ENCODE data around the gene ILK. TPM values are rescaled to one million over a fixed set of nuclear protein-coding genes. Genes with fewer than 3 reads are reported as not detected.

ILK gene
- total RNA-seq, 1 experiment from 2014 or later: 73.5 TPM

DNA sequence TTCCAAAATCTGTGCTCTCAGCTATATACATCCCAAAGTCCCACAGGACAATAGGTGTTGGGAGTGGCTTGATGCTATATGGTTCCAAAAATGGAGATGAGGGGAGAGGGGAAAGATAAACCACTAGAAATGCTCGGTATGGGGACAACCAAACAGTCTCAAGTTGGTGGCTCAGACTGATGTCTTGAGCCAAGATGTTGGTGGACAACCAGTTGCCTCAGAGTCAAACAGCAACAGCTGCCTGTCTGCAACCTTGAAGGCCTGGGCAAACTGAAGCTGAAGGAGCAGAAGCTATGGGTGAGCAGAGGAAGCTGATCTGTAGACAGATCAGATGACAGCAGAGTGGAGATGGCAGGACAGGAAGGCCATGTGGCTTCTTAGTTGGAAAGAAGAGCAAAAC is 4.1 kb upstream of the ILK start:
- H3K9me2 ChIP-seq (ENCODE audit: insufficient read depth): no peaks in the 10 kb centered on the region
- no peak overlapping the region for H3K4me2 ChIP-seq (ENCODE audit: low read length)
- H3K36me3 ChIP-seq (ENCODE audit: control insufficient read depth in 1 of 2, insufficient read depth in 2 of 2, low read length in 2 of 2): peaks cover 26 to 41% of the 10 kb centered on the region in 2 experiments; a peak in 3 of 4 replicates
- peaks cover 0 to 12% of the 10 kb centered on the region in 2 experiments; a peak in 2 of 4 replicates for H3K4me1 ChIP-seq (ENCODE audit: control insufficient read depth in 1 of 2, insufficient read depth in 2 of 2, low read length in 2 of 2)
- no peak overlapping the region for H3K4me3 ChIP-seq (replicated peaks in 1 of 2; ENCODE audit: low read depth in 1 of 2, low read length in 2 of 2)
- ChIA-PET POLR2A (no interaction called here), CTCF (no interaction called here), RAD21 (ENCODE audit: low non-redundant PET in 1 of 2, low total read pairs in 2 of 2, uncharacterized antibody in 2 of 2, unreplicated experiment in 2 of 2) (no interaction called here)
- H3K9me3 ChIP-seq (ENCODE audit: control insufficient read depth in 1 of 2, insufficient read depth in 1 of 2, low read depth in 1 of 2, low read length in 2 of 2): no peaks in the 10 kb centered on the region
- no peak for DNase-seq (ENCODE audit: low read depth, low spot score)
- BruUV-seq (replicated peaks): no TSS peak
- H3K27me3 ChIP-seq (ENCODE audit: insufficient read depth, low read length): no peaks in the 10 kb centered on the region
- no peaks in the 10 kb centered on the region for H4K20me1 ChIP-seq (ENCODE audit: insufficient read depth)
- intact Hi-C loops (cut with micrococcal nuclease): no loop called here
- no peak overlapping the region for H2AFZ ChIP-seq (ENCODE audit: low read depth, low read length, poor library complexity, severe bottlenecking)
- H3K9ac ChIP-seq (ENCODE audit: low read length): no peak overlapping the region
- peaks cover 67% of the 10 kb centered on the region for H3K79me2 ChIP-seq (ENCODE audit: insufficient read depth, low read length)
- no peak for TF ChIP-seq ELF1 (IDR thresholded peaks at IDR 0.05; ENCODE audit: borderline replicate concordance, low read depth)
- TF ChIP-seq ZBTB33 (IDR thresholded peaks at IDR 0.05; ENCODE audit: extremely low read depth, insufficient replicate concordance, low read length): no peak
- no peak for TF ChIP-seq YY1 (IDR thresholded peaks at IDR 0.05; ENCODE audit: extremely low read depth, insufficient replicate concordance, low read depth, low read length)
- no peak for TF ChIP-seq JUND (IDR thresholded peaks at IDR 0.05)
- TF ChIP-seq SIN3A (IDR thresholded peaks at IDR 0.05; ENCODE audit: low read depth): no peak
- TF ChIP-seq, protein P1, sequence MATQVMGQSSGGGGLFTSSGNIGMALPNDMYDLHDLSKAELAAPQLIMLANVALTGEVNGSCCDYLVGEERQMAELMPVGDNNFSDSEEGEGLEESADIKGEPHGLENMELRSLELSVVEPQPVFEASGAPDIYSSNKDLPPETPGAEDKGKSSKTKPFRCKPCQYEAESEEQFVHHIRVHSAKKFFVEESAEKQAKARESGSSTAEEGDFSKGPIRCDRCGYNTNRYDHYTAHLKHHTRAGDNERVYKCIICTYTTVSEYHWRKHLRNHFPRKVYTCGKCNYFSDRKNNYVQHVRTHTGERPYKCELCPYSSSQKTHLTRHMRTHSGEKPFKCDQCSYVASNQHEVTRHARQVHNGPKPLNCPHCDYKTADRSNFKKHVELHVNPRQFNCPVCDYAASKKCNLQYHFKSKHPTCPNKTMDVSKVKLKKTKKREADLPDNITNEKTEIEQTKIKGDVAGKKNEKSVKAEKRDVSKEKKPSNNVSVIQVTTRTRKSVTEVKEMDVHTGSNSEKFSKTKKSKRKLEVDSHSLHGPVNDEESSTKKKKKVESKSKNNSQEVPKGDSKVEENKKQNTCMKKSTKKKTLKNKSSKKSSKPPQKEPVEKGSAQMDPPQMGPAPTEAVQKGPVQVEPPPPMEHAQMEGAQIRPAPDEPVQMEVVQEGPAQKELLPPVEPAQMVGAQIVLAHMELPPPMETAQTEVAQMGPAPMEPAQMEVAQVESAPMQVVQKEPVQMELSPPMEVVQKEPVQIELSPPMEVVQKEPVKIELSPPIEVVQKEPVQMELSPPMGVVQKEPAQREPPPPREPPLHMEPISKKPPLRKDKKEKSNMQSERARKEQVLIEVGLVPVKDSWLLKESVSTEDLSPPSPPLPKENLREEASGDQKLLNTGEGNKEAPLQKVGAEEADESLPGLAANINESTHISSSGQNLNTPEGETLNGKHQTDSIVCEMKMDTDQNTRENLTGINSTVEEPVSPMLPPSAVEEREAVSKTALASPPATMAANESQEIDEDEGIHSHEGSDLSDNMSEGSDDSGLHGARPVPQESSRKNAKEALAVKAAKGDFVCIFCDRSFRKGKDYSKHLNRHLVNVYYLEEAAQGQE (IDR thresholded peaks at IDR 0.05; ENCODE audit: low read depth): no peak
- no peak for TF ChIP-seq ATF3 (IDR thresholded peaks at IDR 0.05)
- no peak for TF ChIP-seq FOSL1 (IDR thresholded peaks at IDR 0.05; ENCODE audit: low read depth)
- no peak for TF ChIP-seq POLR2AphosphoS5 (IDR thresholded peaks at IDR 0.05; ENCODE audit: low read depth, low read length)
- TF ChIP-seq EGR1 (IDR thresholded peaks at IDR 0.05; ENCODE audit: low read depth): no peak
- TF ChIP-seq POLR2A (IDR thresholded peaks at IDR 0.05; ENCODE audit: borderline replicate concordance, extremely low read depth, insufficient read depth, insufficient read length): no peak
- TF ChIP-seq ZNF274 (IDR thresholded peaks at IDR 0.05; ENCODE audit: low read depth, low read length): no peak
- TF ChIP-seq EZH2phosphoT487 (IDR thresholded peaks at IDR 0.05; ENCODE audit: borderline replicate concordance): no peak
- TF ChIP-seq CTCF (IDR thresholded peaks at IDR 0.05 in 2 of 3, conservative IDR thresholded peaks at IDR 0.05 in 1 of 3; ENCODE audit: borderline replicate concordance in 1 of 3, insufficient read depth in 1 of 3, low read depth in 2 of 3, low read length in 2 of 3): no peak
- TF ChIP-seq SP1 (IDR thresholded peaks at IDR 0.05; ENCODE audit: low read depth): no peak
- no peak overlapping the region for H3K27ac ChIP-seq (ENCODE audit: low read depth, low read length)
- ATAC-seq: no peak

All from HCT116 (cell line).